ENCODE data around the gene ARAP2.

DNA sequence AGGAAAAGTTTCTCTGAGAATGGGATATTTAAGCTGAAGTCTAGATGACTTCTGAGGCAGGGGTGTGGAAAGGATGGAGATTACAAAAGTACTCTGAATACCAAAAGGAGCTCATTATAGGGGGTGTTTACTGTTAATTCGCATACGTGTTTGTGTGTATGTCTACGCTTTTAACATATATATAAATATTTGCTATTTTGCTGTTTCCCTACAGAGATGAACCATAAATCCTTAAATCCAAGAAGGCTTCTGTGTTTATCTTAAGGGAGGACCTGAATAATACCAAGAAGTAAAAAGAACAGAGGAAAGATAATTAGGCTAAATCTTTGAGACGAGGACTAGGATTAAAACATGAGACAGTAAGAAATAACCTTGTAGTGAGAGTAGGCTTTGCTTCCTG, 166.0 kb downstream of the ARAP2 start:
- TF ChIP-seq EZH2 (IDR thresholded peaks at IDR 0.05; ENCODE audit: borderline replicate concordance, low read length) = no peak
- TF ChIP-seq, protein P1, sequence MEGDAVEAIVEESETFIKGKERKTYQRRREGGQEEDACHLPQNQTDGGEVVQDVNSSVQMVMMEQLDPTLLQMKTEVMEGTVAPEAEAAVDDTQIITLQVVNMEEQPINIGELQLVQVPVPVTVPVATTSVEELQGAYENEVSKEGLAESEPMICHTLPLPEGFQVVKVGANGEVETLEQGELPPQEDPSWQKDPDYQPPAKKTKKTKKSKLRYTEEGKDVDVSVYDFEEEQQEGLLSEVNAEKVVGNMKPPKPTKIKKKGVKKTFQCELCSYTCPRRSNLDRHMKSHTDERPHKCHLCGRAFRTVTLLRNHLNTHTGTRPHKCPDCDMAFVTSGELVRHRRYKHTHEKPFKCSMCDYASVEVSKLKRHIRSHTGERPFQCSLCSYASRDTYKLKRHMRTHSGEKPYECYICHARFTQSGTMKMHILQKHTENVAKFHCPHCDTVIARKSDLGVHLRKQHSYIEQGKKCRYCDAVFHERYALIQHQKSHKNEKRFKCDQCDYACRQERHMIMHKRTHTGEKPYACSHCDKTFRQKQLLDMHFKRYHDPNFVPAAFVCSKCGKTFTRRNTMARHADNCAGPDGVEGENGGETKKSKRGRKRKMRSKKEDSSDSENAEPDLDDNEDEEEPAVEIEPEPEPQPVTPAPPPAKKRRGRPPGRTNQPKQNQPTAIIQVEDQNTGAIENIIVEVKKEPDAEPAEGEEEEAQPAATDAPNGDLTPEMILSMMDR (conservative IDR thresholded peaks at IDR 0.05 in 1 of 2, IDR thresholded peaks at IDR 0.05 in 1 of 2; ENCODE audit: extremely low read depth in 1 of 2, insufficient read depth in 1 of 2, low read depth in 1 of 2, low read length in 2 of 2) = no peak

Measured in mammary epithelial cell (primary cell).